Kasumi-1 (cell line): ENCODE data around the gene LTC4S.

Experiments
- DNase-seq, 2 experiments: peaks; one replicate each; lab custom pipeline; 2025; lab: John Stamatoyannopoulos, UW

The LTC4S gene

DNA sequence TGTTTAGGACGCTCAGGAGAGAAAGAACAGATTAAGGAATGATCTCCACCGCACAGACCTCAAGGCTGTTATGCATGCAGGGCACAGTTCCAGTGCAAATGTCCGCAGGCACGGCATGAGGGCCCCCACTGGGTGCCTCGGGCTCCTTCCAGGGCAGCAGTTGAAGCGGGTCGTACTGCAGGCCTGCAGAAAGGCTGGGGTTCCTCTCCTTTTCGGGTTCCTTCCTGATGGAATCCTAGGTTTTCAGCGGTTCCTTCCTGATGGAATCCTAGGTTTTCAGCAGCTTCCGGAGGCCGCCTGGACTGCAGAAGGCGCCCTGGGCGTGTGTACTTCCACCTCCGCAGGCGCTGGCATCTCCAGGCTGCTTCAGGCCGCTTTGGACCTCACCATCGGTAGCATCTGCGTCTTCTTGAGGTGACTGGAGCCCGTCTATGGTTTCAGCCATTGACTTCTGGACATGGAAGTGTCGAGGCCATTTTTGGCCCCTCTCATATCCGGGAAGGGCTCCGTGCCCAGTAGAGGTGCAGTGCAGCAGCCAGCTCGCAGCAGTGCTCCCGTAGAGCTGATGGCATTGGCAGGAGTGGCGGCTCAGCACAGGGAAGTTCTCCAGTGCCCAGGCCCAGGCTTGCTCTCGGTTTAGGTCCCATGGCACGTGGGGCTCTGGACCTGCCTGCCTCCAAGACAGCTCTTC is 18.5 kb downstream of the LTC4S start:
- no peak for DNase-seq

DNA sequence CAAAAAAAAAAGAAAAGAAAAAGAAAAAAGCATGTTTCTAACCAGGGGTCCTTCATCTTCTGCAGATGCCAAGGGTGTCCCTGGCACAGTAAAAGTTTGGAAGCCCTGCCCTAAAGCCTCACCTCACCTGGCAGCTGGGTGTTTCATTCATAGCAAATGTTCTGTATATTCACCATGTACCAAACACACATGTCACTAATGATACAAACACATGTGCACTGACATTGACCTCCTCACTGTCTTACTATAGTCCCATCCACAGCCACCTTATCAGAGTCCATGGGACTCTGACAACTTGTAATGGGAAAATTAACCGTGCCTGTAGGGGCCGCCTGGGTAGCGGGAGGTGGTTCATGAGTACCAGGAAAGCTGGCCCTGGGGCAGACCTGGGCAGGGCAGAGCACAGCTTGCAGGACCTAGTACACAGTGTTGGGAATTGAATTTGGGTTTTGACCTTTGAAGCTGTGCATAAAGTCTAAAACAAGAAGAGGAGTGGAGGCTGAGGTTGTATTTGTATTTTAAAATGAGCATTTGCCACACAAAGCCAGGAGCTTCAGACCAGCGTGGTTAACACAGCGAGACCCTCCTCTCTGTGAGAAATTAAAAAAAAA is 19.3 kb downstream of the LTC4S start:
- no peak for DNase-seq

DNA sequence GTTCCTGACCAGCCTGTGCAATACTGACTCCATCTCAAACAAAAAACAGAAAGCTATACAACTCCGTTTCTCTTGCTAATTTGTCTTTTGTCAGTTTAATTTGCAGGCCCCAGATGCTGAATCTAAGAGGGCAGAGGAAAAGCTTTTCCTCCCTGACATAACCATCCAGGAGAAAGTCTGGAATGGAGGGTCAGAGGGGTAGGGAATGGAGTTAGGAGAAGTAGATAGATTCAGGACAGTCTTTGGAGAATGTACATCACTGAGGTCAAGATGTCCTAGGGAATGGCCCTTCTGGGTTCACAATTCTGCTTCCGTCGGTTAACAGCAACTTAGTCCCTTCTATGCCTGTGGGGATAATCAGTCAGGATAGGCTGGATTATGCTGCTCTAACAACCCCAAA is 20.3 kb downstream of the LTC4S start:
- DNase-seq: no peak

DNA sequence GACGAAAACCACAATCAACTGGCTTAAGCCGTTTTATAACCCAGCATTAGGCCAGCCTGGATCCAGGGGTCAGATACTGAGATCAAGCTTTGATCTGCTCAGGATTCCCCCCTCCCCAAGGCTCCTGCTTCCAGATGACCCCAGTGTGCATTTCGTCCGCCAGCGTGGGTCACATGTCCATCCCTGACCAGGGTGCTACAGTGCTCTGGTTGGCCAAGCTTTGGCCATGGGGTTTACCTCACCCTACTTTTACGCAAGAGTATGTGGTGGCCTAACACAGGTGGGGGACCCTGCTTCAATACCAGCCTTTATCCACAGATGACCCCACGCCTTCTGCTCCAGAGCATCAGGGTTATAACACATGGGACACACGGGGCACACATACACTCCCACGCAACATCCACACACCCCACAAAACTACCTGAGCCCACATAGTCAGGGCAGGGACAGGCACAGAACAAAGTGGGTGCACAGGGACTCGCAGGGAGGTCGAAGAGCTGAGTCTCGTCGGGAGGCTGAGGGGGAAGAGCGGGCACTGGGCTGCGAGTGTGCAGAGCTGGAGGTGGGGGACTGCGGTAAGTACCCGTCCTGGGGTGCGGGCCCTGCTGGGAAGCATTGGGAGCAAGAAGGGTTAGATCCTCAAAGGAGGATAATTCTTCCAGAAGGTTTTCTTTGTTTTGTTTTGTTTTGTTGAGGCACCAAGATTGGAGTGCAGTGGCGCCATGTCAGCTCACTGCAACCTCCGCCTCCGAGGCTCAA is 21.9 kb downstream of the LTC4S start:
- DNase-seq: no peak

DNA sequence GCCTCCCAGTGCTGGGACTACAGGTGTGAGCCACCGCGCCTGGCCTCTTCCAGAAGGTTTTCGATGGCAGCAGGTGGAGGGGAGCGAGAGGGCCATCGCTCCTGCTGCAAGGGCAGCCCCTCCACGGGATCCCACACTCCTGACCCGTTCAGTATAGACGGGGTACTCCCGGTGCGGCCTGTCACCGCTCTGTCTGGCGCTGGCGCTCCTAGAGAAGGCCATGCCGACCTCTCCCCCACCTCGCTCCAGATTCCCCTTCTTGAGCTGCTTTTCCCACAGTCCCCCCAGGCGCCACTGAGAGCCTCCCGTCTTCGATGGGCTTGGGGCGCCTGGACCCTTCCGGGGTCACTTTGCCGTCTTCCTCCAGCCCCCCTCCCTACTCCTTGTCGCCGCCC is 22.6 kb downstream of the LTC4S start:
- no peak for DNase-seq

DNA sequence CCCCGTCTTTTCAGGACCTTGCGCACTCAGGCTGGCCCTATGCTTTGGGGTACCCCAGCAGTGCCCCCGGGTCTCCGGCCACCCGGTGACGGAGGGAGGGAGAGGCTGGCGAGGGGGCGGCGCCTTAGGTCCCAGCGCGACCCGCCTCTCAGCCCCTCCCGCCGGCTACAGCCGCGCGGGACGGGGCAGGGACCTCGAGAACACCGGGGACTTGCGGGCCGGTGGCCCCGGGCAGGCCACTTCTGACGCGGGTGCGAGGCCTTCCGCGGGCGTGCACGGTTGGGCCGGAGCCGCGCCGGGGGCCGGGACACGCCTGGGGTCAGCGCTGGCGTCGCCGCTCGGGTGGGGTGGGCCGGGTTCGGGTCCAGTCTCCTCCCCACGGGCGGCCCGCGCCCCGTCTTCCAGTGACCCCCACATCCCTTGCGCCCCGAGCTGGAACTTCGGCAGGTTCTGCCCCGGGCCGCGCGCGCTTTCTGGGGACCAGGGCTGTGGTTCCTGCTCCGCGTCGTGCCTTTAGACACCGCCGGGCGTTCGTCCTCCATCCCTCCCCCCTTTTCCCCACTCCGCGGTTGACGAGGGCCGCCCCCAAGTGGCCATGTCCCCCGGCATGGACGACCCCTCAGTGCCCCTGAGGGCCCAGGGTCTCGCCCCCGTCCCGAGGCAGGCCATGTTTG is 23.1 kb downstream of the LTC4S start:
- no peak for DNase-seq

DNA sequence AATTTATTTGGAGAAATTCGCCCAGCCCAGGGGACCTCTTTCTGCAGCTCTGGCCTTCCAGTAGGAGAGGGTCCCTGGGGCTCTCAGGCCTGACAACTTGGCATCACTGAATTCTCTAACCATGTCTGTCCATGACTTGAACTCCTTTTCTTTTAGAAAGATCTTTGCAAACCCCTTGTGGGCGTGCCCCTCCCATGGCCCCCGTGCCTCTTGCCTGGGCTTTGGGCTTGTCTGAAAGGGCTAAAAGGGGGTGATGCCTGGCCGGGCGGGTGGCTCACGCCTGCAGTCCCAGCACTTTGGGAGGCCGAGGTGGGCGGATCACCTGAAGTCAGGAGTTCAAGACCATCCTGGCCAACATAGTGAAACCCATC is 23.7 kb downstream of the LTC4S start:
- DNase-seq: no peak

DNA sequence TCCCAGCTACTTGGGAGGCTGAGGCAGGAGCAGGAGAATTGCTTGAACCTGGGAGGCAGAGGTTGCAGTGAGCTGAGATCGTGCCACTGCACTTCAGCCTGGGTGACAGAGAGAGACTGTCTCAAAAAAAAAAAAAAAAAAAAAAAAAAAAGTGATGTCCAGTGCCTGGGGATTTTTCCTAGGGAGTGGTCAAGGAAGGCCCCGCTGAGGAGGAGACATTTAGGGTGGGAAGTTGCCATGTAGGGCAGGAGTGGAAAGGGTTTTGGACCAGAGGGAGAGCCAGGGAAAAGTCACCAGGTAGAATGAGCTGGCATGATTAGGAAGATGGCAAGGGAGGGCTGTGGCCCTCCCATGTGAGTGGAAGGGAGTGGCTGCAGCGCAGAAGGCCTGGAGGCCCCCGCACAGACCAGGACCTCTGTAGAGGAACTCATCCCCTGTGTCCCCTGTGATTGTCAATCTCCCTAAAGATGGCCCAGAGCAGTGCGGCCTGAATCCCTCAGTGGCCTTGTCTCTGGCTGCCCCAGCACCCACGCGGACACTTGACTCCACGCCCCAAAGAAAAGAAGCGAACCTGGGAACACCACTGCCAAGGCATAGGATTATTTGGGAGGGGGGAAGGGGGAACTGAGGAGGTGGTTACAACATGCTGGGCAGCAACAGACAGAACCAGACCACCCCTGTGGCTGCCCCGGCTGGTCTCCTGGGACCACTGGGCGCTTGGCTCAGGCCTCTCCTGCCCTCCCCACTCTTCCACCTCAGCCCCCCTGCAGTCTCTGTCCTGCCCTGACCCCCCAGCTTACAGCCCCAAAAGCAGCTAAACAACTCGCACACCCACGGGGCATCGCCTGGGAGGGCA is 24.3 kb downstream of the LTC4S start:
- no peak for DNase-seq

DNA sequence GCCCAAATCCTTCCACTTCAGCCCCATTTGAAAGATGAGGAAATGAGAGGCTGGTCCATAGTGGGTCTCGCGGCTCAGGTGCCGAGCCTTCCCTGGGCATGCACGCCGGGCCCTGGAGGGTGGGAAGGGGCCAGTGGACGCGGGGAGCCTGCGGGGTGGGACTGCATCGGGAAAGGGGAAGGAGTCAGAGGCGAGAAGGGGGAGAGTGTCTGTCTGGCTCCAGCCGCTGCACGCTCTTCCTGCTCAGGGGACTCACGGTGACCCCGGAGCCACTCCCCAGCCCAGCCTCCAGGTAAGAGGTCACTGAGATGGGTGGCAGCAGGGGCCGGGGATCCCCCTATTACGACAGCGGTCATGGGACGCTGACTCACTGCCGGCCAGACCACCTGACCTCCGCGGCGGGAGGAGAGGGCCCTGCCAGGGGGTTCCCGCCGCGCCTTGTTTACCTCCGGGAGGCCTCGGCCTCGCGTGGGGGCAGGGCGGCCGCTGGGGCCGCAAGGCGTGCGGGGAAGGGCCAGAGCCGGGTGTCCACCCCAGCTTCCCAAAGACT is 25.0 kb downstream of the LTC4S start:
- DNase-seq: peak; percentile 59 to 65

DNA sequence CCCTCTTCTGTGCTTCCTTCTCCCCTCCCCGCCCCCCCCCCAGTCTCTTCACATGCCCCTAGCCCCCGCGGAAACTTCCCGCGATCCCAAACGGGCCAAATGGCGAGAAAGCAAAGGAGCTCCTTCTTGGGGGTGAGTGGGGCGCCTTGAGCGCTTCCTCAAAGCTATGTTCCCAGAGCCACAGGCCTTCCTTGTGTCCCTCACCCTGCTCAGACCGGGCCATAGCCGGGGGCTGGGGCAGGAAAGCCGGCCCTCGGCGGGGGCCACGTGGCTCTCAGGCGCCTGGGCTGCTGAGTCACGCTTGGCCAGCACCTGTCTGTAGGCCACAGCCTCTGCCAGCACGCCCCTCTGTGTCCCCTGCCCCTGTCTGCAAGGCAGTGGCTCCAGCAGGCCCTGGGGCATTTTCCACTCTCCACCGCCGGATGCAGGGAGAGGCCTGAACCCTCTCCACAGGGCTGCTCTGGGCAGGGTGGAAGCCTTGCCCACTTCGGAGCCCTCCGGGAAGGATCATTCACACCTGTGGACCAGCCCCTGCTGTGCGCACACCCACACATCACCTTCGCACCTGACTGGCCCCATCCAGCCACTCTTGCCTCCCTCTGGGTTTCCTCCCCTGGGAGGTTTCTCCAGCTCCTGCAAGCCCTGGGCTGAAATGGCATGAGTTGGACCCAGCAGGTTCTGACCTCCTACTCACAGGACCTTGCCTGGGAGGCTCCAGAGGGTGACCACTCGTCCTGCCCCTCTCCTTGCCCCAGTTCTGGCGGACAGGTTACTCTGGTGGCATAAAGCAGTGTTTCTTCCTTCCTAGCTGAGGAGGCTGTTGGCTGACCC is 25.7 kb downstream of the LTC4S start:
- no peak for DNase-seq

DNA sequence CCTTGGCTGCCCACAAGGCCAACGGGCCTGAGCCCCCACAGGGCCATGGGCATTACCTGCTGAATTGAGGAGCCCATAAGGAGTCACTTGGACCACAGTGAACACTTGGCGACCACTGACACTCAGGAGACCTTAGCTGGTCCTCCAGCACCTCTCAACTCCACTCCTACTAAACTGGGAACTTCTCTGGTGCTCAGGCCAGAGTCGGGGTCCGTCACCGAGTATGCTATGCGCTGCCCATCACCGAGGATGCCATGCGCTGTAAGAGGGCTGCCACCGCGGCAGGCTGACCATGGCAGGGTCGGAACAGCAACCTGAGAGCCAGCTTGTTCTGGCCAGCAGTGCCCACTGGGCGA is 26.3 kb downstream of the LTC4S start:
- no peak for DNase-seq

DNA sequence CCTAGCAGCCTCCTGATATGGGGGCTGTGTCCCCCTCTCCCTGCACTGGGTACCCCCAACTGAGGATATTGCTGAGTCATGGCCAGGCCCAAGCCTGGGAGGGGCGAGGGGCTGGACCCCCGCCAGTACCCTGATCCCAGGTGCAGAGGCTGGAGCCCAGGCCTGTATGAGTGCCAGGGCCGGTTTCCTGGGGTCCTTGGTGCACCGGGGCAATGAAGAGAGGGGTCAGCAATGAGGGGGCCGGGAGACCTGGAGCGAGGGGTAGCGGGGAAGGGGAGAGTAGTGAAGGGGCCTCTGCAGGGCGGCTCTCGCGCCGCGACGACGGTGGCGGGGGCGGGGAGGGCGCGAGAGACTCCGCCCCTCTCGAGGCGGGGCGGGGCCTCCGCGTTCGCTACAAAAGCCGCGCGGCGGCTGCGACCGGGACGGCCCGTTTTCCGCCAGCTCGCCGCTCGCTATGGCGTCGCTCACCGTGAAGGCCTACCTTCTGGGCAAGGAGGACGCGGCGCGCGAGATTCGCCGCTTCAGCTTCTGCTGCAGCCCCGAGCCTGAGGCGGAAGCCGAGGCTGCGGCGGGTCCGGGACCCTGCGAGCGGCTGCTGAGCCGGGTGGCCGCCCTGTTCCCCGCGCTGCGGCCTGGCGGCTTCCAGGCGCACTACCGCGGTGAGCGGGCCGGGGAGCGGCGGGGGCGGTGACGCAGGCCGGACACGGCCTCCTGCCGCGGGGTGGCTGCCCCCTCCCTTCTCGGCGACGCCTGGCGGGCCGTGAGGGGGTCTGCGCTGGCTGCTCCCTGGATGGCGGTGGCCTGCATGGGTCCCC is 26.9 kb downstream of the LTC4S start, which contains the start of gene SQSTM1:
Gene SQSTM1 (plus strand): TSS at position 423 of the 815 bp plus-strand sequence. CDS start 32 bp downstream, at position 455.
- DNase-seq: peak; percentile 45

DNA sequence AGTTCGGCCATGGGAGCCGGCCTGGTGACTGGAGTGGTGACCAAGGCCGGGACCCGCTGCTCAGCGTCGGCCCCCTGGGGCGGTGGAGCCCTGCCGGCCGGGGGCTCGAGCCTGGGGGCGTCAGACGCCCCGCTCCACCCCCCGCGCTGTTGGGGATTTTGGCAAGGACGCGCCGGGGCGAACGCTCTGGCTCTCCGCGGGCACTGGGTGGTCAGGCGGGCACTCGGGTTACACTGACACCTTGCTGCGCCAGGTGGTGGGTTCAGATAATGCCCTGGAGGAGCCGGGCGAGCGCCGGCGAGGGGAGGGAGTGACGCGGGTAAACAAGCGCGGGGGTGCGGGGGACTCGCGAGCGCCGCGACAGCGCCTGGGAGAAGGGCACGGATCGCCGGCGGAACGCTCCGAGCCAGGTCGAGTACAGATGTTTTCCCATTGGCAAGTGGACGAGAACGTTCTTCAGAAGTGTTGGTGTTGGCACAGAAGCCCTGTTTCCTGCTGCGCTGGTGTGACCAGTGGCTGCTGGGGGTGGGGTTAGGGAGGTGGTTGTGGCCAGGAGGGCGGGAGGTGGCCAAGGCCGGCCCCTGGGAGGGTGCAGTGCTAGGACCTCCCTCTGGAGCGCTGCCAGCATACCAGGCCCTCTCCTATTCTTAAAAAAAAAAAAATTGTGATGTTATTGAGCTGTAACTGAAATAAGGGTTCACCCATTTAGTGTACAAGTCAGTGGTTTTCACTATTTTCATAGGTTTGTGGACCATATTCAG is 27.7 kb downstream of the LTC4S start:
- DNase-seq: peak; percentile 72 to 76

DNA sequence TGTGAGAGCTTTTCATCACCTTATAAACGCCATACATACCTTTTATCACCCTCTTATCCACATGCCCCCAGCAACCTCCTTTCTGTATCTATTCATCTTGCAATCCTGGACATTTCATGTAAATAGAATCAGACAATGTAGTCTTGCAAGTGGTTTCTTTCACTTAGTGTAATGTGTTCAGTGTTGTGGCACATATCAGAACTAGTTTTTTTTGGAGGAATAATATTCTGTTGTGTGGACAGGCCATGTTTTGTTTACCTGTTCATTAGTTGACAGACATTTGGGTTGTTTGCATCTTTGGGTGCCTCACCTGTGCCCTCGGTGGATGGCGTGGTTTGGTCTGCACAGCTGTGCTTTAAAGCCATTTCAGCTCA is 28.3 kb downstream of the LTC4S start:
- DNase-seq: no peak

DNA sequence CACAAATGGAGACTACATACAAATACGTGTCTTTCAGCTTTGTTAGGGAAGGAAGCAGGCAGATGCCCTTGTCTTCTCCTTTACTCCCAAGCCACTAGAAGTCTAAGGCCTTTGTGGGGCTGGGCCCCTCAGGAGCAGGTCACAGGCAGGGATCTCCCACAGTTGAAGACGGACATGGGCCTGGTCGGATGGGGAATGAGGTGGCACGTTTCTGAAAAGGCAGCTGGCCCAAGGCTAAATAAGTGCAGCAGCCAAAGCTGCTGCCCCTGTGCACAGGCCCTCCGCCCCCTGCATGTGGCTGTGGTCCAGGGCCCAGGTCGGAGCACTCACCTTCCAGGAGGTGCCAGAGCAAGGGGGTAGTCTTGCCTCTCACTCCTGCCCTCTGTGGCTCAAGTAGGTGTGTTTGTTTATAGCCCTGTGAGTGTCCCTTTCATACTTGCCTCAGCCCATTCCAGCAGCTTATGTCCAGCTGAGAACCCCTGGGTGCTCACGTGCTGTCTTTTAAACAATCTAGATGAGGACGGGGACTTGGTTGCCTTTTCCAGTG is 28.7 kb downstream of the LTC4S start:
- DNase-seq: no peak

DNA sequence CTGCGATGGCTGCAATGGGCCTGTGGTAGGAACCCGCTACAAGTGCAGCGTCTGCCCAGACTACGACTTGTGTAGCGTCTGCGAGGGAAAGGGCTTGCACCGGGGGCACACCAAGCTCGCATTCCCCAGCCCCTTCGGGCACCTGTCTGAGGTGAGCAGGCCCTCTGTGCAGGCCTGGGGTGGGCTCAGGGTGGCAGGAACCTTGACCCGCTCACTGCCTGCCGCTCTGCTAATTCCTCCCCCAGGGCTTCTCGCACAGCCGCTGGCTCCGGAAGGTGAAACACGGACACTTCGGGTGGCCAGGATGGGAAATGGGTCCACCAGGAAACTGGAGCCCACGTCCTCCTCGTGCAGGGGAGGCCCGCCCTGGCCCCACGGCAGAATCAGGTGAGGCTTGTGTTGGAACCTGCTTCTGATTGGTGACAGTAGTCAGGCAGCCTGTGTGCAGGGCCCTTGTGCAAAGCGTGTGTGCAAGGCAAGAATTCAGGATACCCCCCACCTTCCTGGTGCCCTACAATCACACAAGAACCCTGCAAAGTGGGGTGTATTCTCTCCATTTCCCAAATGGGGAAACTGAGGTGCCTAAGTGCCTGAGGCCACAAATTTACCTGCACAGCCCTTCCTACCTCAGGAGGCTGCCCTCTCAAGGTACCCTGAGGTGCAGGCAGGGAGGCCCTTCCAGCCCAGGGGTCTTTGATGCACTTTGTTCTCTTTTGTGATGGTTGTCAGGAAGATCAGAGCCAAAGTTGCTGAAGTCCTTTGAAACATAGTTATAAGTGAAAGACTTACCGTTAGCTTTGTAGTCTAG is 30.4 kb downstream of the LTC4S start:
- no peak for DNase-seq

DNA sequence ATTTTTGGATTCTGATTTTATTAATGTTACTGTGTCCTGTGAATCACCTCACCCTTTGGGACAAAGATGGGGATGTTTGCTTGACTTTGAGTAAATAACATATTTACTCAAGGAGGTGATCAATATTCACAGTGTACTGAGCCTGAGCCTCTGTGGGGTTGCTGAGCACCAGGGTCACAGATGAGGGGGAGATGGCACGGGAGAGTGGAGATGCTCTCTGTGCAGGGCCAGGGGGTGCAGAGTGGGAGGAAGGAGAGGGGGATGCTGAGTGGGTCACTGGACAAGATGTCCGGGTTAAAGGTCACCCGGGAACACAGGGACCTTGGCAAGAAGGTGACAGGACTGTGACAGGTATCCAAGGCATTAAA is 30.9 kb downstream of the LTC4S start:
- DNase-seq: no peak

DNA sequence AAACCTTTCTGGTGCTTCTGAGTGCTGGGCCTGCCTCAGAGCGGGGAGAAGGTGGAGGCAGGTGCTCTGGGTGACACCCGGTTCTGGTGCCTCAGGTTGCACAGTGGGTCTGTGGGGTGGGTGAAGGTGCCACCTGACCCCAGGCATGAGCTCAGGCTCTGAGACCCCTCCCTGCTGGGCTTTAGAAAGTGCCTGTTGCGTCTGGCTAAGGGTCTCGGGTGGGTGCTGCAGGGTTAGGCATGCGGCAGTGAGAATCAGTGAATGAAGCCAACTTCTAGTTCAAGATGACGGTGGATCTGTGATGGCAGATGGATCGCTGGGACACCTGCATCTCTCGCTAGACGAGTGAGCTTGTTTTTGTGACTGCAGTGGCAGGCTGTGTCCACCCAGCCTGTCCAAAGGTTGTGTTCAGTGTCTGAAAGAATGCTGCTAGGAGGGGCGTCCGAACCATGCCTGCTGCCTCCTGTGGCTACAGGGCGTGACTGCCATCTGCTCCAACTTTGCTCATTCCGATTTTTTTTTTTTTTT is 31.9 kb downstream of the LTC4S start:
- no peak for DNase-seq
